Retinal pigment epithelial cell (primary cell): ENCODE results near the gene RIT2.
A peak's percentile ranks its signal among the peaks of the same experiment; 100 is the strongest.

Source experiments
- DNase-seq: peaks from one replicate; pipeline ENCODE4 v3.0.0-alpha.2; 2010; ENCODE audit warnings: low read depth
- H3K4me3 ChIP-seq: 2 replicates; pipeline ENCODE4 v1.5.1; 2011; ENCODE audit warnings: mild to moderate bottlenecking, low read length, control low read depth, moderate library complexity
- TF ChIP-seq, protein P1 (sequence below): conservative IDR thresholded peaks from 2 replicates; pipeline ENCODE4 v1.5.1; 2011; ENCODE audit warnings: low read depth, low read length, control low read depth, inconsistent platforms

RIT2 gene

DNA sequence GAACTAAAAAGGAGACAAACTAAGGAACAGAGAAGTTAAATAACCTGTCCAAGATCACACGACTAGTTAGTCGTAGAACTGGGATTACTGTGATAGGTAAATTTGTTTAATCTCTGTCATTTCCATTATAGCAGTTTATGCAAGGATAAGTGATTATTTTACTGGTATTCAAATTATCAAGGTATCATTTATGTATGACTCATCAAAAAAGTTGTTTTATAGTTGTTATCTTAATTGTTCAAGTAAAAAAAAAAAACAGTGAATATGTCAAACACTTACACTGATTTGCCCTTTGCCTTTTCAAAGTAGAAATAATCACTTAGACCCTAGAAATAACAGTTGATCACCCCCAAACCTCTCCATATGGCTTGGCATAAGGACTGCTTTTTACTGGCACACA, 173.6 kb downstream of the RIT2 start:
- DNase-seq = no peak
- no peak overlapping the region for H3K4me3 ChIP-seq
- TF ChIP-seq, protein P1, sequence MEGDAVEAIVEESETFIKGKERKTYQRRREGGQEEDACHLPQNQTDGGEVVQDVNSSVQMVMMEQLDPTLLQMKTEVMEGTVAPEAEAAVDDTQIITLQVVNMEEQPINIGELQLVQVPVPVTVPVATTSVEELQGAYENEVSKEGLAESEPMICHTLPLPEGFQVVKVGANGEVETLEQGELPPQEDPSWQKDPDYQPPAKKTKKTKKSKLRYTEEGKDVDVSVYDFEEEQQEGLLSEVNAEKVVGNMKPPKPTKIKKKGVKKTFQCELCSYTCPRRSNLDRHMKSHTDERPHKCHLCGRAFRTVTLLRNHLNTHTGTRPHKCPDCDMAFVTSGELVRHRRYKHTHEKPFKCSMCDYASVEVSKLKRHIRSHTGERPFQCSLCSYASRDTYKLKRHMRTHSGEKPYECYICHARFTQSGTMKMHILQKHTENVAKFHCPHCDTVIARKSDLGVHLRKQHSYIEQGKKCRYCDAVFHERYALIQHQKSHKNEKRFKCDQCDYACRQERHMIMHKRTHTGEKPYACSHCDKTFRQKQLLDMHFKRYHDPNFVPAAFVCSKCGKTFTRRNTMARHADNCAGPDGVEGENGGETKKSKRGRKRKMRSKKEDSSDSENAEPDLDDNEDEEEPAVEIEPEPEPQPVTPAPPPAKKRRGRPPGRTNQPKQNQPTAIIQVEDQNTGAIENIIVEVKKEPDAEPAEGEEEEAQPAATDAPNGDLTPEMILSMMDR = no peak

DNA sequence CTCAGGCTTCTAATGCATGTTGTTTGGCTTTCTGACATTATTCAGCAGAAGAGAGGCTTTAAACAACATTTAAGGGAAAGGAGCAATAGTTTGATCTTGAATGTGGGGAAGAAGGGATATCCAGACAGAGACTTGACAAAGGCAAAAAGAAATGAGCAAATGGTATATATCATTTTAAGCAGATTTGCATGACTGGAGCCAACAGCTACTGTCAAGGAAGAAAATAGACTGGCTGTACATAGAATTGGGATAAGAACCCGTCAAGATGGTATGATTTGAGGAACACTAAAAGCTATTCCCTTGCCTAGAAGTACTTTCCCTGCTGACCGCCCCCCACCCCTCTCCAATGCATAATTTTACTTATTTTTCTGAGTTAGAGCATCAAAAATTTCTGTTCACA, 174.5 kb downstream of the RIT2 start:
- TF ChIP-seq, protein P1 = no peak
- no peak overlapping the region for H3K4me3 ChIP-seq
- no peak for DNase-seq

DNA sequence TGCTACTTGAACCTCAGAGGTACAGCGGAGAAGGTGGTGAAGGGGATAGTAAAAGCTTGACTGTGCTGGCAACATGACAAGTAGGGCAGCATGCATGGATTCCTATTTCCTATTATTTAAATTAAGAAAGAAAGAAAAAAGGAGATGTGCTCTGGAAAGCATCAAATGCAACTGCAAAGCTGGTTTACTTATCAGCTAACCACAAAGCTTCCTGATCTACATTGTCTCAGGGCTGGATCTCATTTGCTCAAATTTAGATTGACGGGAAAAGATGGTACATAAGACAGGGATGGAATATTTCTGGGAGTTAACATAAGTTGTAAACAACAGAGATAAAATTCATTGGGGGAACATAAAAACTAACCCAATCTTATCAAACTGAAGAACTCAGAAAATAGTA, 178.0 kb downstream of the RIT2 start:
- no peak overlapping the region for H3K4me3 ChIP-seq
- TF ChIP-seq, protein P1 = no peak
- no peak for DNase-seq

DNA sequence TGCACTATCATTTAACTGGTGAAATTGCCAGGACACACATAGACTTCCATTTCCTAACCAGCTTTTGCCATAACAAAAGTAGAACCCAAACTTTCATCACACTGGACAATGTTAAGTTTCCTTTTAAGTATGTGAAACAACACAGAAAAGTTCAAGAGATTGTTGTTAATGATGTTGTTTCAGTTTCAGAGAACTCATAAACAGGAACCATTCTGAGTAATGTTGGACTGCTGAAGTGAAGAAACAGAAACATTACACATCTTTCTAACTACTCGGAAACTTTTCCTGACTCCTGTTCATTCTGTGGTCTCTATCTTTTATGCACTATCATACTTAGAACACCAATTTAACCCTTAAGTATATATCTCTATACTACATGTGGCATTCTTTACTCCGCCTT, 179.2 kb downstream of the RIT2 start:
- no peak overlapping the region for H3K4me3 ChIP-seq
- TF ChIP-seq, protein P1 = no peak
- no peak for DNase-seq

DNA sequence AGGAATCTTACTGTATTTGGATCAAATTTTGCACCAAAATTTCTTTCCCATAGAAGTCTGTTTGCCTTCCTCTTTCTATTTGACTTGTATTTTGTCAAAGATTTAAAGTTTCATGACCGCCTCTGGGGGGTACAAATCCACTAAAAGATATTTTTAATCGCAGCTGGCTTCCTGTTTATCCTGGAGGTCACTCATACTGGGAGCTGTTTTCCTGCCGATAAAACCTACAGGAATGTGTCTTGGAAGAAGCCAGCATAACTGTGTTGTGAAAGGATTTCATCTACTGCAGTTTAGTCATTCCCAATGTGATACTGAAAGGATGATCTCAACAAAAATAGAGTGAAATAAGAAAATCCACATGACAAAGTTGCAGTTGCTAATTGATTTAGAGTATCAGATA, 184.0 kb downstream of the RIT2 start:
- no peak overlapping the region for H3K4me3 ChIP-seq
- TF ChIP-seq, protein P1 = no peak
- DNase-seq = peak; percentile 68

DNA sequence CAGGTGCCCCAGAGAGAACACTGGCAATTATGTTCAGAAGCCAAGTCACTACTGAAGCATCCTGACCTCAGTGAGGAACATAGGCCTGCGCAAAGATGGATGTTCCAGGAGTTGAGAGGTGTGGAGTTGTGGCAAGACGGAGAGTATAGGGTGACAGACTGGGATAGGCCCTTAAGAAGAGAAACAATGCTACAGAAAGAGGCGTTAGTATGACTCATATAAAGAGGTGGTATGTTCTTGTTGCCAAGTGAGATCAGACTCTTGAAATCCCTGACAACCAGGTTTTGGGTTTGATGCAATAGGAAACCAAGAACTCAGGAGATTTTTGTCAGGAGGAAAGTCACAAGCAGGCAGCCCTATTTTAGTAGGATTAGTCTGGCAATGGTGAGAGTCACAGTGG, 185.6 kb downstream of the RIT2 start:
- TF ChIP-seq, protein P1 = no peak
- H3K4me3 ChIP-seq = no peak overlapping the region
- peak; percentile 80 for DNase-seq

DNA sequence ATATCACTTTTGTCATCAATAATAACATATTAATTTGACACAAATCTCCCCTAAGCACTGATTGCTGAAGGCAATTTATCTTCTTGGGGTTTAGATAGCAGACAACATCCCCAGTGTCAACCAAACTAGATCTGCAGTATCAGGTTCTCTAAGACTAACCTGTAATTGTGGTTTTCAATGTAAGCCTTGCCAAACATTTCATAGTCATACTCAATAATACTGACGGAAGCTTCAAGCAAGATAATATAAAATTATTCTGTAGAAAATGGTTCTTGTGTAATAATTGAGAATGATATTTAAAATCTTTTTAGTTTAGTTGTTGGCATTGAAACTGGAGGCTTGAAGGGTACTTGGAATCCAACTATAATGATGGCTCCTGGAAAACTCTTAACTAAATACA, 186.3 kb downstream of the RIT2 start:
- TF ChIP-seq, protein P1 = no peak
- DNase-seq = no peak
- H3K4me3 ChIP-seq = no peak overlapping the region
